Activated CD4-positive, alpha-beta memory T cell treated with anti-CD3 and anti-CD28 coated beads, Interleukin-2, amount 10 ng/mL, durations not matched to agents 7 days and 5 days (primary cell): Measurements from ENCODE around the gene RNGTT. TPM values are rescaled to one million over a fixed set of nuclear protein-coding genes. Genes with fewer than 3 reads are reported as not detected.

Experiments used
- CTCF ChIA-PET: fragments of 350-600 bp; sonication (Branson Sonifier 250); formaldehyde crosslinking; loops from one replicate; lab custom pipeline; 2021; ENCODE audit warnings: antibody characterized with exemption, inconsistent platforms; lab: Charles Lee
- POLR2A ChIA-PET: fragments of 350-600 bp; sonication (Branson Sonifier 250); formaldehyde crosslinking; loops from one replicate; lab custom pipeline; 2021; ENCODE audit warnings: antibody characterized with exemption; lab: Charles Lee
- DNase-seq: peaks from one replicate; pipeline ENCODE4 v3.0.0-alpha.2; 2020
- H3K27ac Mint-ChIP-seq: one replicate; pipeline ENCODE4 v1.8.0; 2021; ENCODE audit warnings: mild to moderate bottlenecking, mixed read lengths
- H3K27me3 Mint-ChIP-seq: one replicate; pipeline ENCODE4 v1.8.0; 2021; ENCODE audit warnings: mixed read lengths
- H3K36me3 Mint-ChIP-seq: one replicate; pipeline ENCODE4 v1.8.0; 2021; ENCODE audit warnings: low read depth, mixed read lengths
- H3K4me1 Mint-ChIP-seq: one replicate; pipeline ENCODE4 v1.8.0; 2021; ENCODE audit warnings: mixed read lengths
- H3K4me3 Mint-ChIP-seq: one replicate; pipeline ENCODE4 v1.8.0; 2021; ENCODE audit warnings: mild to moderate bottlenecking, mixed read lengths
- H3K9me3 Mint-ChIP-seq: one replicate; pipeline ENCODE4 v1.8.0; 2021; ENCODE audit warnings: mixed read lengths
- total RNA-seq, 2 experiments: library from RNA; stranded (reverse); gene quantifications; one replicate each; pipeline ENCODE4 v1.2.3, GENCODE V29; 2021

The RNGTT gene
- total RNA-seq, 2 experiments from 2014 or later = 18.6 TPM

- ChIA-PET POLR2A (no interaction called here), CTCF (no interaction called here)
- Mint-ChIP-seq H3K27me3 (no peaks in the 10 kb centered on the region), H3K4me3 (no peak overlapping the region), H3K4me1 (no peaks in the 10 kb centered on the region), H3K9me3 (no peaks in the 10 kb centered on the region), H3K36me3 (no peaks in the 10 kb centered on the region), H3K27ac (no peak overlapping the region)
- no peak for DNase-seq
Observed at GRCh38 chr6:88623531-88623930, 339.9 kb downstream of the RNGTT start.

GRCh38 chr6:88619951-88620350, 343.5 kb downstream of the RNGTT start:
- ChIA-PET POLR2A (no interaction called here), CTCF (no interaction called here)
- no peak for DNase-seq
- Mint-ChIP-seq H3K36me3 (no peaks in the 10 kb centered on the region), H3K27me3 (no peaks in the 10 kb centered on the region), H3K27ac (no peak overlapping the region), H3K4me1 (no peaks in the 10 kb centered on the region), H3K4me3 (no peak overlapping the region), H3K9me3 (peaks cover 2% of the 10 kb centered on the region)

GRCh38 chr6:88616380-88616779, 347.0 kb downstream of the RNGTT start:
- H3K4me1 Mint-ChIP-seq = no peaks in the 10 kb centered on the region
- POLR2A ChIA-PET = no interaction called here
- H3K27me3 Mint-ChIP-seq = no peaks in the 10 kb centered on the region
- no peak overlapping the region for H3K4me3 Mint-ChIP-seq
- no peak for DNase-seq
- H3K27ac Mint-ChIP-seq = no peak overlapping the region
- CTCF ChIA-PET = no interaction called here
- H3K9me3 Mint-ChIP-seq = peaks cover 2% of the 10 kb centered on the region
- peaks cover 20% of the 10 kb centered on the region for H3K36me3 Mint-ChIP-seq

- ChIA-PET POLR2A (no interaction called here), CTCF (no interaction called here)
- H3K4me3 Mint-ChIP-seq = no peak overlapping the region
- DNase-seq = no peak
- H3K9me3 Mint-ChIP-seq = peaks cover 2% of the 10 kb centered on the region
- H3K36me3 Mint-ChIP-seq = peaks cover 20% of the 10 kb centered on the region
- H3K27ac Mint-ChIP-seq = no peak overlapping the region
- H3K4me1 Mint-ChIP-seq = no peaks in the 10 kb centered on the region
- H3K27me3 Mint-ChIP-seq = no peaks in the 10 kb centered on the region
Observed at GRCh38 chr6:88614316-88614877, 349.0 kb downstream of the RNGTT start.

- no peak overlapping the region for H3K4me3 Mint-ChIP-seq
- no peaks in the 10 kb centered on the region for H3K4me1 Mint-ChIP-seq
- H3K27ac Mint-ChIP-seq = no peak overlapping the region
- H3K9me3 Mint-ChIP-seq = no peaks in the 10 kb centered on the region
- DNase-seq = no peak
- peaks cover 20% of the 10 kb centered on the region for H3K36me3 Mint-ChIP-seq
- POLR2A ChIA-PET = no interaction called here
- CTCF ChIA-PET = interaction anchor here (0.7 kb wide), 1 partner anchor 86 kb away, joined by 3 read pairs; no protein-coding TSS in a partner anchor
- H3K27me3 Mint-ChIP-seq = no peaks in the 10 kb centered on the region
Observed at GRCh38 chr6:88612631-88613030, 350.8 kb downstream of the RNGTT start.

GRCh38 chr6:88611721-88612120, 351.7 kb downstream of the RNGTT start:
- CTCF ChIA-PET = no interaction called here
- Mint-ChIP-seq H3K9me3 (no peaks in the 10 kb centered on the region), H3K27ac (no peak overlapping the region), H3K4me1 (no peaks in the 10 kb centered on the region), H3K4me3 (no peak overlapping the region), H3K36me3 (peaks cover 20% of the 10 kb centered on the region), H3K27me3 (no peaks in the 10 kb centered on the region)
- DNase-seq = no peak
- POLR2A ChIA-PET = no interaction called here

- H3K36me3 Mint-ChIP-seq = peaks cover 20% of the 10 kb centered on the region
- DNase-seq = no peak
- no peaks in the 10 kb centered on the region for H3K9me3 Mint-ChIP-seq
- CTCF ChIA-PET = no interaction called here
- no peaks in the 10 kb centered on the region for H3K4me1 Mint-ChIP-seq
- H3K27me3 Mint-ChIP-seq = no peaks in the 10 kb centered on the region
- H3K4me3 Mint-ChIP-seq = no peak overlapping the region
- no peak overlapping the region for H3K27ac Mint-ChIP-seq
- POLR2A ChIA-PET = no interaction called here
Observed at GRCh38 chr6:88609983-88610382, 353.4 kb downstream of the RNGTT start.

- H3K36me3 Mint-ChIP-seq = no peaks in the 10 kb centered on the region
- no peak for DNase-seq
- POLR2A ChIA-PET = no interaction called here
- peaks cover 2% of the 10 kb centered on the region for H3K27me3 Mint-ChIP-seq
- H3K4me1 Mint-ChIP-seq = no peaks in the 10 kb centered on the region
- CTCF ChIA-PET = no interaction called here
- no peak overlapping the region for H3K4me3 Mint-ChIP-seq
- H3K27ac Mint-ChIP-seq = no peak overlapping the region
- H3K9me3 Mint-ChIP-seq = no peaks in the 10 kb centered on the region
Observed at GRCh38 chr6:88605271-88605670, 358.1 kb downstream of the RNGTT start.

GRCh38 chr6:88599571-88599970, 363.8 kb downstream of the RNGTT start:
- no peak for DNase-seq
- Mint-ChIP-seq H3K27me3 (peaks cover 2% of the 10 kb centered on the region), H3K27ac (no peak overlapping the region), H3K4me1 (no peaks in the 10 kb centered on the region), H3K4me3 (no peak overlapping the region), H3K9me3 (no peaks in the 10 kb centered on the region), H3K36me3 (no peaks in the 10 kb centered on the region)
- ChIA-PET POLR2A (no interaction called here), CTCF (no interaction called here)

GRCh38 chr6:88596801-88597200, 366.6 kb downstream of the RNGTT start:
- no peaks in the 10 kb centered on the region for H3K4me1 Mint-ChIP-seq
- ChIA-PET POLR2A (no interaction called here), CTCF (interaction anchor here (0.6 kb wide), 1 partner anchor 276 kb away, joined by 3 read pairs; no protein-coding TSS in a partner anchor)
- DNase-seq = no peak
- H3K9me3 Mint-ChIP-seq = peaks cover 14% of the 10 kb centered on the region
- no peaks in the 10 kb centered on the region for H3K36me3 Mint-ChIP-seq
- H3K27me3 Mint-ChIP-seq = peaks cover 2% of the 10 kb centered on the region
- H3K27ac Mint-ChIP-seq = no peak overlapping the region
- H3K4me3 Mint-ChIP-seq = no peak overlapping the region

- Mint-ChIP-seq H3K4me1 (no peaks in the 10 kb centered on the region), H3K4me3 (no peak overlapping the region), H3K9me3 (peaks cover 15% of the 10 kb centered on the region), H3K36me3 (no peaks in the 10 kb centered on the region), H3K27me3 (peaks cover 3% of the 10 kb centered on the region), H3K27ac (no peak overlapping the region)
- CTCF ChIA-PET = no interaction called here
- POLR2A ChIA-PET = no interaction called here
- DNase-seq = no peak
Observed at GRCh38 chr6:88588938-88589337, 374.5 kb downstream of the RNGTT start.

GRCh38 chr6:88587150-88587520, 376.3 kb downstream of the RNGTT start:
- Mint-ChIP-seq H3K9me3 (peaks cover 7% of the 10 kb centered on the region), H3K27me3 (peaks cover 4% of the 10 kb centered on the region), H3K4me3 (no peak overlapping the region), H3K36me3 (no peaks in the 10 kb centered on the region), H3K4me1 (no peaks in the 10 kb centered on the region), H3K27ac (no peak overlapping the region)
- CTCF ChIA-PET = no interaction called here
- POLR2A ChIA-PET = no interaction called here
- DNase-seq = no peak

GRCh38 chr6:88586371-88587149, 376.9 kb downstream of the RNGTT start:
- no peaks in the 10 kb centered on the region for H3K4me1 Mint-ChIP-seq
- peaks cover 5% of the 10 kb centered on the region for H3K9me3 Mint-ChIP-seq
- ChIA-PET CTCF (no interaction called here), POLR2A (no interaction called here)
- no peaks in the 10 kb centered on the region for H3K36me3 Mint-ChIP-seq
- no peak overlapping the region for H3K27ac Mint-ChIP-seq
- H3K4me3 Mint-ChIP-seq = no peak overlapping the region
- peaks cover 4% of the 10 kb centered on the region for H3K27me3 Mint-ChIP-seq
- DNase-seq = no peak

- POLR2A ChIA-PET = no interaction called here
- Mint-ChIP-seq H3K4me3 (no peak overlapping the region), H3K27me3 (peaks cover 7% of the 10 kb centered on the region), H3K27ac (no peak overlapping the region), H3K9me3 (peaks cover 5% of the 10 kb centered on the region), H3K4me1 (no peaks in the 10 kb centered on the region), H3K36me3 (no peaks in the 10 kb centered on the region)
- DNase-seq = no peak
- CTCF ChIA-PET = no interaction called here
Observed at GRCh38 chr6:88585276-88585692, 378.1 kb downstream of the RNGTT start.
